ENCODE data around the gene ZNF43.
"Not testable (repeated sequence)": the region's sequence is repeated elsewhere in the genome, so short reads cannot be mapped to it uniquely, and the experiment has no call there.

- not testable (repeated sequence) for TF ChIP-seq CTCF (IDR thresholded peaks at IDR 0.05); EP300 (IDR thresholded peaks at IDR 0.05); POLR2A (IDR thresholded peaks at IDR 0.05; ENCODE audit: low read depth); POLR2AphosphoS5 (IDR thresholded peaks at IDR 0.05)
These were observed 40.6 kb upstream of the ZNF43 start for GRCh38 chr19:21876608-21877007.
